H9 (cell line): ENCODE results near the gene STX16. TPM values are rescaled to one million over a fixed set of nuclear protein-coding genes. Genes with fewer than 3 reads are reported as not detected.

ENCODE experiments used
- DNase-seq: peaks from one replicate; pipeline ENCODE4 v3.0.0-alpha.2; 2017
- H2AFZ ChIP-seq: one replicate; pipeline ENCODE4 v1.6.1; 2013; ENCODE audit warnings: mild to moderate bottlenecking, low read length, control low read depth, moderate library complexity
- H2AK5ac ChIP-seq: 2 replicates; pipeline ENCODE4 v1.6.1; 2013; ENCODE audit warnings: low read length, control low read depth, mixed read lengths; ENCODE audit not compliant: insufficient read length
- H2BK120ac ChIP-seq: one replicate; pipeline ENCODE4 v1.6.1; 2013; ENCODE audit warnings: low read depth, mild to moderate bottlenecking, low read length, control low read depth, inconsistent platforms; ENCODE audit not compliant: poor library complexity, severe bottlenecking
- H2BK12ac ChIP-seq: 2 replicates; pipeline ENCODE4 v1.6.1; 2013; ENCODE audit warnings: low read length, control low read depth, mixed read lengths, low read depth; ENCODE audit not compliant: insufficient read length
- H2BK15ac ChIP-seq: 2 replicates; pipeline ENCODE4 v1.6.1; 2013; ENCODE audit warnings: low read depth, low read length, control low read depth
- H2BK20ac ChIP-seq: one replicate; pipeline ENCODE4 v1.6.1; 2013; ENCODE audit warnings: low read depth, mild to moderate bottlenecking, low read length, control low read depth, inconsistent platforms; ENCODE audit not compliant: poor library complexity, severe bottlenecking
- H2BK5ac ChIP-seq: 2 replicates; pipeline ENCODE4 v1.6.1; 2013; ENCODE audit warnings: low read length, control low read depth, mixed read lengths; ENCODE audit not compliant: insufficient read length
- H3K14ac ChIP-seq: 2 replicates; pipeline ENCODE4 v1.6.1; 2013; ENCODE audit warnings: low read length, control low read depth; ENCODE audit not compliant: insufficient read depth
- H3K18ac ChIP-seq: 2 replicates; pipeline ENCODE4 v1.6.1; 2013; ENCODE audit warnings: low read depth, mild to moderate bottlenecking, mixed read lengths, low read length, control low read depth; ENCODE audit not compliant: insufficient read length
- H3K23ac ChIP-seq: 2 replicates; pipeline ENCODE4 v1.6.1; 2013; ENCODE audit warnings: low read length, control low read depth, mixed read lengths, low read depth; ENCODE audit not compliant: insufficient read length
- H3K23me2 ChIP-seq: 2 replicates; pipeline ENCODE4 v1.6.1; 2013; ENCODE audit warnings: low read depth, mild to moderate bottlenecking, mixed read lengths, low read length, control low read depth; ENCODE audit not compliant: insufficient read length, poor library complexity, severe bottlenecking
- H3K27ac ChIP-seq: 2 replicates; pipeline ENCODE4 v1.5.1; 2013; ENCODE audit warnings: low read length, control low read depth, mixed read lengths, low read depth; ENCODE audit not compliant: insufficient read length
- H3K27me3 ChIP-seq: 2 replicates; pipeline ENCODE4 v1.6.1; 2013; ENCODE audit warnings: low read length, control low read depth, inconsistent platforms; ENCODE audit not compliant: insufficient read depth
- H3K4ac ChIP-seq: 2 replicates; pipeline ENCODE4 v1.6.1; 2013; ENCODE audit warnings: low read depth, mild to moderate bottlenecking, control low read depth, inconsistent platforms, low read length, moderate library complexity
- H3K4me1 ChIP-seq: 2 replicates; pipeline ENCODE4 v1.6.1; 2013; ENCODE audit warnings: low read length, control low read depth, inconsistent platforms; ENCODE audit not compliant: insufficient read depth
- H3K4me2 ChIP-seq: 2 replicates; pipeline ENCODE4 v1.6.1; 2013; ENCODE audit warnings: low read length, control low read depth, mixed read lengths; ENCODE audit not compliant: insufficient read length, insufficient read depth
- H3K56ac ChIP-seq: 2 replicates; pipeline ENCODE4 v1.6.1; 2013; ENCODE audit warnings: low read depth, mild to moderate bottlenecking, mixed read lengths, low read length, control low read depth; ENCODE audit not compliant: insufficient read length
- H3K79me1 ChIP-seq: 2 replicates; pipeline ENCODE4 v1.6.1; 2013; ENCODE audit warnings: low read depth, mild to moderate bottlenecking, moderate library complexity, low read length, control low read depth, inconsistent platforms; ENCODE audit not compliant: insufficient read depth, poor library complexity, severe bottlenecking
- H3K79me2 ChIP-seq: 2 replicates; pipeline ENCODE4 v1.6.1; 2013; ENCODE audit warnings: low read length, control low read depth, inconsistent platforms; ENCODE audit not compliant: insufficient read depth
- H3K9ac ChIP-seq: 2 replicates; pipeline ENCODE4 v1.6.1; 2013; ENCODE audit warnings: low read length, control low read depth, mixed read lengths; ENCODE audit not compliant: insufficient read length; ENCODE audit errors: extremely low read depth
- H3K9me3 ChIP-seq: one replicate; pipeline ENCODE4 v1.6.1; 2013; ENCODE audit warnings: low read depth, low read length, inconsistent platforms; ENCODE audit not compliant: control insufficient read depth
- H3T11ph ChIP-seq: one replicate; pipeline ENCODE4 v1.6.1; 2013; ENCODE audit warnings: mild to moderate bottlenecking, low read length, control low read depth, inconsistent platforms
- H4K20me1 ChIP-seq: one replicate; pipeline ENCODE4 v1.6.1; 2013; ENCODE audit not compliant: control insufficient read depth, insufficient read length, insufficient read depth
- H4K5ac ChIP-seq: 2 replicates; pipeline ENCODE4 v1.6.1; 2013; ENCODE audit warnings: low read depth, mild to moderate bottlenecking, mixed read lengths, low read length, control low read depth; ENCODE audit not compliant: insufficient read length
- H4K8ac ChIP-seq: replicated peaks from 2 replicates; pipeline ENCODE4 v1.6.1; 2013; ENCODE audit warnings: low read length, control low read depth, mixed read lengths, low read depth; ENCODE audit not compliant: insufficient read length
- H4K91ac ChIP-seq: 2 replicates; pipeline ENCODE4 v1.6.1; 2013; ENCODE audit warnings: low read depth, mild to moderate bottlenecking, moderate library complexity, mixed read lengths, low read length, control low read depth; ENCODE audit not compliant: insufficient read length
- H3K27ac Mint-ChIP-seq, 3 experiments: 2 replicates in 2 of 3; 3 replicates in 1 of 3; pipeline ENCODE4 v1.8.0; 2020 to 2021; ENCODE audit warnings: mixed read lengths in 3 of 3, mild to moderate bottlenecking in 1 of 3, moderate library complexity in 1 of 3
- H3K27me3 Mint-ChIP-seq: 2 replicates; pipeline ENCODE4 v1.8.0; 2021; ENCODE audit warnings: low read depth, mild to moderate bottlenecking, moderate library complexity, mixed read lengths
- H3K36me3 Mint-ChIP-seq, 3 experiments: 2 replicates in 2 of 3; 3 replicates in 1 of 3; pipeline ENCODE4 v1.8.0; 2020 to 2021; ENCODE audit warnings: low read depth in 3 of 3, mixed read lengths in 3 of 3; ENCODE audit not compliant: insufficient read depth in 1 of 3
- H3K4me1 Mint-ChIP-seq, 2 experiments: 2 replicates each; pipeline ENCODE4 v1.8.0; 2020; ENCODE audit warnings: mixed read lengths in 2 of 2
- H3K4me3 Mint-ChIP-seq, 2 experiments: 2 replicates in 1 of 2; 3 replicates in 1 of 2; pipeline ENCODE4 v1.8.0; 2020 to 2021; ENCODE audit warnings: mild to moderate bottlenecking in 2 of 2, mixed read lengths in 2 of 2, moderate library complexity in 1 of 2
- H3K9me3 Mint-ChIP-seq, 2 experiments: 2 replicates in 1 of 2; 3 replicates in 1 of 2; pipeline ENCODE4 v1.8.0; 2020; ENCODE audit warnings: mild to moderate bottlenecking in 2 of 2, mixed read lengths in 2 of 2, moderate library complexity in 1 of 2
- CTCF ChIP-seq: fragments of 200-600 bp; sonication (generic); conservative IDR thresholded peaks from 3 replicates; pipeline ENCODE4 v1.8.0; 2021; ENCODE audit warnings: antibody characterized with exemption, mild to moderate bottlenecking
- WGBS: extraction: QIAGEN DNeasy Blood & Tissue Kit; methylation state at CpG from one replicate; pipeline ENCODE4 v1.1.7; 2013; ENCODE audit warnings: missing lambda C conversion rate, low lambda C conversion rate, mixed read lengths; ENCODE audit not compliant: insufficient read length; ENCODE audit errors: extremely low coverage; 5-methylcytosine and 5-hydroxymethylcytosine counted together
- total RNA-seq: library from RNA; stranded (reverse); gene quantifications from 2 replicates; pipeline ENCODE4 v1.2.1, GENCODE V29; 2021

Gene STX16
- total RNA-seq, 1 experiment from 2014 or later, result 87.8 TPM

GRCh38 chr20:58684291-58684690 lies 33.2 kb downstream of the STX16 start:
- no peaks in the 10 kb centered on the region for H3K27me3 ChIP-seq
- H3K9me3 ChIP-seq, result no peaks in the 10 kb centered on the region
- H4K8ac ChIP-seq, result no peak overlapping the region
- no peaks in the 10 kb centered on the region for H3K79me2 ChIP-seq
- H2BK20ac ChIP-seq, result no peak overlapping the region
- no peak overlapping the region for H3K4me2 ChIP-seq
- H2BK5ac ChIP-seq, result no peak overlapping the region
- Mint-ChIP-seq H3K4me3 (no peak overlapping the region), H3K4me1 (peaks cover 10 to 11% of the 10 kb centered on the region in 2 experiments), H3K27me3 (peaks cover 3% of the 10 kb centered on the region; the same call in 1 of the 2 replicates), H3K9me3 (no peaks in the 10 kb centered on the region), H3K36me3 (peaks cover 15 to 36% (median 21%) of the 10 kb centered on the region in 3 experiments; a peak in 6 of 7 replicates), H3K27ac (no peak overlapping the region)
- DNase-seq, result no peak
- no peak overlapping the region for H3K9ac ChIP-seq
- no peak overlapping the region for H4K91ac ChIP-seq
- H3K4ac ChIP-seq, result no peak overlapping the region
- no CpG with 5 or more reads among the region's 2 CpGs for WGBS
- H2BK12ac ChIP-seq, result no peak overlapping the region
- TF ChIP-seq CTCF, result no peak
- no peak overlapping the region for H3K23ac ChIP-seq
- no peak overlapping the region for H2AK5ac ChIP-seq
- H3K56ac ChIP-seq, result no peak overlapping the region
- no peak overlapping the region for H3T11ph ChIP-seq
- no peak overlapping the region for H3K18ac ChIP-seq
- H4K5ac ChIP-seq, result no peak overlapping the region
- no peak overlapping the region for H2BK120ac ChIP-seq
- no peak overlapping the region for H3K27ac ChIP-seq
- H3K79me1 ChIP-seq, result no peaks in the 10 kb centered on the region
- no peak overlapping the region for H2BK15ac ChIP-seq
- H3K14ac ChIP-seq, result no peak overlapping the region
- no peaks in the 10 kb centered on the region for H3K23me2 ChIP-seq
- no peak overlapping the region for H2AFZ ChIP-seq
- no peaks in the 10 kb centered on the region; the same call in 1 of the 2 replicates for H3K4me1 ChIP-seq
- H4K20me1 ChIP-seq, result no peaks in the 10 kb centered on the region
